Measurements from ENCODE around the gene FAM124B. TPM values are rescaled to one million over a fixed set of nuclear protein-coding genes. Genes with fewer than 3 reads are reported as not detected.
A peak's percentile ranks its signal among the peaks of the same experiment; 100 is the strongest.

Gene FAM124B, protein sequence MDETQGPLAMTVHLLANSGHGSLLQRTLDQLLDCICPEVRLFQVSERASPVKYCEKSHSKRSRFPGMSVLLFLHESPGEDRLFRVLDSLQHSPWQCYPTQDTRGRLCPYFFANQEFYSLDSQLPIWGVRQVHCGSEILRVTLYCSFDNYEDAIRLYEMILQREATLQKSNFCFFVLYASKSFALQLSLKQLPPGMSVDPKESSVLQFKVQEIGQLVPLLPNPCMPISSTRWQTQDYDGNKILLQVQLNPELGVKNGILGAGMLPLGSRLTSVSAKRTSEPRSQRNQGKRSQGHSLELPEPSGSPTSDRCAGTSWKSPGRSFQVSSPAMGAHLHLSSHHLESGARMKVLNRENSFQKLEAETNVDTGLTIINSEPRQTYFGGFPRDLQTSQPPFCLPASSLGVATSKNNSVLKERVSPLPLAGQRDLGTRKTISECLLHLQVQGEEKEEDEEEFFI
- total RNA-seq (not detected in 2 replicates), polyA plus RNA-seq (0.05 TPM in 1 of 2 replicates, not detected in the other), polyA minus RNA-seq (ENCODE audit: low replicate concordance) (not detected in 2 replicates)
- polyA plus RNA-seq (2012) = 0.03 TPM in 1 of 2 replicates, not detected in the other

DNA sequence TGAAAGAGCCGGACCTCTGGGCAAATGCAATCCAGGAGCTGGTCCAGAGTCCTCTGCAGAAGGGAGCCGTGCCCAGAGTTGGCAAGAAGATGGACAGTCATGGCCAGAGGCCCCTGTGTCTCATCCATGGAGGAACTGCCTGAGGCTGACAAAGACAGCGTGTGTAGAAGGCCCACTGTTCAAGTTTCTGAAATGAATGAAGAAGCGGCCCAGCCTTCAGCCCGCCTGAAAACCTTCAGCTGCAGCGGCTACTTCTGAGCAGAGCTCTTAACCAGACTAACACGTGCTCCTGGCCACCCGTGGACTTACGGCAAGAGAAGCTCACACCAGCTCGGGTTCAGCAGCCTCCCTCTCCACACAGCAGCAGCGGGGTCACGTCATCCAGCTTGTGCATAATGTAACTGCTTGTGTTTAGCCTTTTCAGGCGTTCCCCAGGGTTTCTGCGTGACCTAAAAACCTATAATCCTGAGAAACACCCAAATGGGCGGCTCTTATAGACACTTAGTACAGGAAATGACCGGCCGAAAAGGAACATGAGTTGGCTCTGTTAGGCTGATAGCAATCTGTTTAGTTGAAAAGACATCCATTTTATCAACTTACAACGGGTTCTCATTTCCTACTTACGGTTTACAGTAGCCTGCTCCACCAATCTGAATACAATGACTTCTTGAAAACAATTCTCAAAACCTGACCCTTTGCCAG lies at the start of gene FAM124B:
FAM124B (minus strand) TSS at position 467 of the 702 bp plus-strand sequence; CDS start at position 128, 339 bp downstream.
- no peaks in the 10 kb centered on the region for H3K27me3 ChIP-seq (ENCODE audit: control insufficient read depth, insufficient read depth, low read length)
- no peak within 1 kb of the TSS for H3K9ac ChIP-seq (ENCODE audit: insufficient read depth, low read length)
- no peaks in the 10 kb centered on the region for H3K36me3 ChIP-seq (ENCODE audit: control insufficient read depth, insufficient read depth, low read length)
- DNase-seq (ENCODE audit: low read depth in 2 of 2) = peak in 1 of 2 donors; percentile 81
- no peaks in the 10 kb centered on the region for H3K4me1 ChIP-seq (ENCODE audit: control insufficient read depth, extremely low read depth, insufficient read depth, low read length)
- TF ChIP-seq, protein P1, sequence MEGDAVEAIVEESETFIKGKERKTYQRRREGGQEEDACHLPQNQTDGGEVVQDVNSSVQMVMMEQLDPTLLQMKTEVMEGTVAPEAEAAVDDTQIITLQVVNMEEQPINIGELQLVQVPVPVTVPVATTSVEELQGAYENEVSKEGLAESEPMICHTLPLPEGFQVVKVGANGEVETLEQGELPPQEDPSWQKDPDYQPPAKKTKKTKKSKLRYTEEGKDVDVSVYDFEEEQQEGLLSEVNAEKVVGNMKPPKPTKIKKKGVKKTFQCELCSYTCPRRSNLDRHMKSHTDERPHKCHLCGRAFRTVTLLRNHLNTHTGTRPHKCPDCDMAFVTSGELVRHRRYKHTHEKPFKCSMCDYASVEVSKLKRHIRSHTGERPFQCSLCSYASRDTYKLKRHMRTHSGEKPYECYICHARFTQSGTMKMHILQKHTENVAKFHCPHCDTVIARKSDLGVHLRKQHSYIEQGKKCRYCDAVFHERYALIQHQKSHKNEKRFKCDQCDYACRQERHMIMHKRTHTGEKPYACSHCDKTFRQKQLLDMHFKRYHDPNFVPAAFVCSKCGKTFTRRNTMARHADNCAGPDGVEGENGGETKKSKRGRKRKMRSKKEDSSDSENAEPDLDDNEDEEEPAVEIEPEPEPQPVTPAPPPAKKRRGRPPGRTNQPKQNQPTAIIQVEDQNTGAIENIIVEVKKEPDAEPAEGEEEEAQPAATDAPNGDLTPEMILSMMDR (conservative IDR thresholded peaks at IDR 0.05 in 1 of 2, IDR thresholded peaks at IDR 0.05 in 1 of 2; ENCODE audit: low read depth in 1 of 2, low read length in 2 of 2) = no peak
- no peak for TF ChIP-seq EZH2 (IDR thresholded peaks at IDR 0.05; ENCODE audit: low read length, missing control alignments)
- no peak within 1 kb of the TSS for H3K27ac ChIP-seq (ENCODE audit: insufficient read depth, low read length)
- H3K79me2 ChIP-seq (ENCODE audit: control insufficient read depth, insufficient read depth, low read length) = no peaks in the 10 kb centered on the region
- no peaks in the 10 kb centered on the region for H4K20me1 ChIP-seq (ENCODE audit: control insufficient read depth, extremely low read depth, insufficient read depth, low read length)
- H3K9me3 ChIP-seq (ENCODE audit: control insufficient read depth, insufficient read depth, low read depth, low read length) = no peaks in the 10 kb centered on the region
- H2AFZ ChIP-seq (ENCODE audit: low read length) = peak within 1 kb of the TSS; percentile 86
- peak within 1 kb of the TSS in 1 of 4 experiments; percentile 1 for H3K4me3 ChIP-seq (replicated peaks in 1 of 4; ENCODE audit: control extremely low read depth in 1 of 4, insufficient read depth in 1 of 4, low read depth in 3 of 4, low read length in 4 of 4)
- peak within 1 kb of the TSS; percentile 54 for H3K4me2 ChIP-seq (ENCODE audit: extremely low read depth, insufficient read depth, low read length)

DNA sequence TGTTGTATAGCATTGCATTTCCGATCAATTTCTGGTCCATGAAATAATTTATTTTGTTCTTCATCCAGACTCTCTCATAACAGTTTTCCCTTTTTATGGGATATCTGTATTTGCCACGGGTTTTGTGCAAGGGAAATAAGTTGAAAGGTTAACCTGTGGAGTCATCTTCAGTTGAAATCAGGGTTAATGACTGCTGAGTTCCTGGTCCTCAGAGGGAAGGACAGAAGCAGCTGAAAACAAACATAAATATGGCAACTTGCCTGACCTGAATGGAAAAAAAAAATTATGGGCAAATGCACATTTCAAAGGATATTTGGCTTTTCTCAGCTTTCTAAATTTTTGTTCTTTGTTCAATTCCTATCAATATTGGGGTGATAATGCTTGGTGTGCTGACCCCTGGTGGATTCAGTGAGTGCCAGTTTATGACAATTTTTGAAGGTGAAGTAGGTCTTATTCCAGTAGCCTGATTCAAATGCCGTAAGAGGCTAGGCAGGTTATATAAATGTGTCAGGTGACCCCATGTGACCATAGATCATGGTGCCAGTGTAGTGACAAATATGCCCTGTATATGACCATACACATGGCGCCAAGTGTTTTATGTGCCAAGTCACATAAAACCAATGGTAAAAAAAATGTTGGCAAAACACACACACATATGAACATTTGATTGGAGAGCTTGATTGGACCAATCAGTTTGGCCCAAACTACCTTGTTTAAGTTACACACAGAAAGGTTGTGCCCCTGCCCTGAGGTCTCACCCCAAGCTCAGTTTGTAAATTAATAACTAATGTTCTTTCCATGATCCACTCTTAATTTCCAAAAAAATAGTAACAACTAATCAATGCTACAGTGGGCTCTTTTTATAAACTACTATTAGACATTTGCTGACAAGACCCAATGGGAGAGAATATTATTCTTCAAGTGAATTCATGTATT lies 47.6 kb upstream of the FAM124B start:
- no peaks in the 10 kb centered on the region for H3K27me3 ChIP-seq (ENCODE audit: control insufficient read depth, insufficient read depth, low read length)
- no peak overlapping the region for H3K4me3 ChIP-seq (replicated peaks in 1 of 4; ENCODE audit: control extremely low read depth in 1 of 4, insufficient read depth in 1 of 4, low read depth in 3 of 4, low read length in 4 of 4)
- H4K20me1 ChIP-seq (ENCODE audit: control insufficient read depth, extremely low read depth, insufficient read depth, low read length) = no peaks in the 10 kb centered on the region
- H3K9ac ChIP-seq (ENCODE audit: insufficient read depth, low read length) = no peak overlapping the region
- TF ChIP-seq, protein P1 (conservative IDR thresholded peaks at IDR 0.05 in 1 of 2, IDR thresholded peaks at IDR 0.05 in 1 of 2; ENCODE audit: low read depth in 1 of 2, low read length in 2 of 2) = peak; percentile 57 to 76
- no peak for TF ChIP-seq EZH2 (IDR thresholded peaks at IDR 0.05; ENCODE audit: low read length, missing control alignments)
- no peaks in the 10 kb centered on the region for H3K79me2 ChIP-seq (ENCODE audit: control insufficient read depth, insufficient read depth, low read length)
- H3K9me3 ChIP-seq (ENCODE audit: control insufficient read depth, insufficient read depth, low read depth, low read length) = no peaks in the 10 kb centered on the region
- H3K36me3 ChIP-seq (ENCODE audit: control insufficient read depth, insufficient read depth, low read length) = no peaks in the 10 kb centered on the region
- no peak overlapping the region for H3K4me2 ChIP-seq (ENCODE audit: extremely low read depth, insufficient read depth, low read length)
- peak; percentile 19 to 35 for DNase-seq (ENCODE audit: low read depth in 2 of 2)
- no peak overlapping the region for H2AFZ ChIP-seq (ENCODE audit: low read length)
- no peak overlapping the region for H3K27ac ChIP-seq (ENCODE audit: insufficient read depth, low read length)
- H3K4me1 ChIP-seq (ENCODE audit: control insufficient read depth, extremely low read depth, insufficient read depth, low read length) = no peaks in the 10 kb centered on the region

All from fibroblast of lung (primary cell).